Nephron (organoid): Measurements from ENCODE around the gene SRD5A1.

Experiments
- H3K27ac Mint-ChIP-seq, 3 experiments: 2 replicates each; pipeline ENCODE4 v1.8.0; 2020; ENCODE audit warnings: mixed read lengths in 3 of 3, mild to moderate bottlenecking in 2 of 3, moderate library complexity in 1 of 3
- H3K27me3 Mint-ChIP-seq: 2 replicates; pipeline ENCODE4 v1.8.0; 2021; ENCODE audit warnings: low read depth, mild to moderate bottlenecking, moderate library complexity, mixed read lengths
- H3K36me3 Mint-ChIP-seq: 2 replicates; pipeline ENCODE4 v1.8.0; 2020; ENCODE audit warnings: low read depth, mixed read lengths
- H3K4me1 Mint-ChIP-seq: 2 replicates; pipeline ENCODE4 v1.8.0; 2020; ENCODE audit warnings: mixed read lengths
- H3K4me3 Mint-ChIP-seq, 3 experiments: 2 replicates each; pipeline ENCODE4 v1.8.0; 2020; ENCODE audit warnings: mild to moderate bottlenecking in 3 of 3, mixed read lengths in 3 of 3, moderate library complexity in 2 of 3
- H3K9me3 Mint-ChIP-seq: 2 replicates; pipeline ENCODE4 v1.8.0; 2020; ENCODE audit warnings: mixed read lengths
- CTCF ChIP-seq, 3 experiments: fragments of 200-600 bp; sonication (generic); IDR thresholded peaks; one replicate each; pipeline ENCODE4 v1.5.0; 2021; ENCODE audit warnings: antibody characterized with exemption in 3 of 3; ENCODE audit not compliant: unreplicated experiment in 3 of 3

SRD5A1 gene

GRCh38 chr5:6634788-6635430, 1.7 kb downstream of the SRD5A1 start:
- Mint-ChIP-seq H3K27ac (peak overlapping the region in 1 of 3 experiments; percentile 76), H3K27me3 (no peaks in the 10 kb centered on the region), H3K9me3 (no peaks in the 10 kb centered on the region), H3K4me3 (peak overlapping the region; percentile 88 to 98 (median 97)), H3K4me1 (peaks cover 12% of the 10 kb centered on the region), H3K36me3 (peaks cover 16% of the 10 kb centered on the region)
- TF ChIP-seq CTCF (IDR thresholded peaks at IDR 0.05; ENCODE audit: unreplicated experiment in 3 of 3), result no peak

GRCh38 chr5:6636293-6636692, 3.1 kb downstream of the SRD5A1 start:
- H3K36me3 Mint-ChIP-seq, result peaks cover 2% of the 10 kb centered on the region
- H3K4me3 Mint-ChIP-seq, result no peak overlapping the region
- H3K9me3 Mint-ChIP-seq, result no peaks in the 10 kb centered on the region
- H3K27ac Mint-ChIP-seq, result no peak overlapping the region
- no peaks in the 10 kb centered on the region for H3K27me3 Mint-ChIP-seq
- no peak for TF ChIP-seq CTCF (IDR thresholded peaks at IDR 0.05; ENCODE audit: unreplicated experiment in 3 of 3)
- H3K4me1 Mint-ChIP-seq, result peaks cover 9% of the 10 kb centered on the region

DNA sequence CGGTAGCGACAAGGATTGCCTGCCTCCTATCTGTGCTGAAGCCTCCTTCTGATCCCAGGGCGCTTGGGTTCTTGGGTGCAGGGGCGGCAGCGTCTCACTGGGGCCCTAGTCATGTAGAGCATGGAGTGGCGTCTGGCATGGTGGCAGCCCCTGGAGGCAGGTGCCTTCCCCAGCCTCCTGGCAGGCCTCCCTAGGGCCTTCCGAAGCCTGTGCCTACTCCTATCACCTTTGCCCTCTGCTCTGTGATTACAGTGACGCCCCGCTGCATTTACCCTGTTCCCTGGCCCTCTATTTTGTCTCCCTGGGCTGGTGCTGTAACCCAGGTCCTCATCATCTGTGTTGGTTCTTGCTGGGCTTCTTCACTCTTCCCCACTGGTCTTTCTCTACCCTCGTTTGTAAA, 3.8 kb downstream of the SRD5A1 start:
- Mint-ChIP-seq H3K4me3 (peak overlapping the region; percentile 50 to 62 (median 56)), H3K27ac (peak overlapping the region in 1 of 3 experiments; percentile 67), H3K36me3 (no peaks in the 10 kb centered on the region), H3K9me3 (no peaks in the 10 kb centered on the region), H3K27me3 (no peaks in the 10 kb centered on the region), H3K4me1 (peaks cover 6% of the 10 kb centered on the region)
- no peak for TF ChIP-seq CTCF (IDR thresholded peaks at IDR 0.05; ENCODE audit: unreplicated experiment in 3 of 3)

DNA sequence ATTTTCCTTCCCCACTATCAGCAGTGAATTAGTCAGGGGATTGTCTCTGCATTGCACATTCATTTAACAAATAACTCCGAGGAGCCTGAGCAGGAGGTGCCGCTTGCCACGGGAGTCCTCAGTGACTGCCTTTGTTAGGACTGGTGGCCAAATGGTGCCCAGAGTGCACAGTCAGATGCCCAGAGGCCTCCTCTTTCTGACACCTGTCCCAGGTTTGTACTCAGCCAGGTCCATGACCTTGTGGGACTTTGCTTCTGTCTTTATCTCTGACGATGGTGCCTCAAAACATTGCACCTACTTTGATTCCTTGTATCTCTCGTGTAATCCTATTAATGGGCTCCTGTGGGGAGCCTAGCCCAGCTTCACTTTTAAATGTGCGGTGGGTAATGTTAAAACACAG, 4.3 kb downstream of the SRD5A1 start:
- H3K27me3 Mint-ChIP-seq, result no peaks in the 10 kb centered on the region
- H3K9me3 Mint-ChIP-seq, result no peaks in the 10 kb centered on the region

DNA sequence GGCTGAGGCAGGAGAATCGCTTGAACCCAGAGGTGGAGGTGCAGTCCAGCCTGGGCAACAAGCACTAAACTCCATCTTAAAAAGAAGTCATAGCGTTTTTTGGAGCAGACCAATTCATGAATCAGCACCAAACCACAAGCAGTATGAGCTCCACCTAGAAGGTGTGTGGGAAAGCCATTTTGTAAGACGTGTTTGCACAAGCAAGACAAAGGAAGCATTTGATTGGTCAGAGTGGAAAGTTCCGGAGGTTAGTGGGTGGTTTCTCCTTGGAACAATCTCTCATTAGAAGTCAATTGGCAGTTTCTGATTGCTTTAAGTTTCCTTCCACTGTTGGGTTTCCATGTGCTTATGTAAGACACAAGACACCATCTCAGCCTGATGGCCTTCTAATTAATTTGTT, 5.0 kb downstream of the SRD5A1 start:
- TF ChIP-seq CTCF (IDR thresholded peaks at IDR 0.05; ENCODE audit: unreplicated experiment in 3 of 3), result no peak
- Mint-ChIP-seq H3K4me1 (no peaks in the 10 kb centered on the region), H3K27me3 (no peaks in the 10 kb centered on the region)

More for the DNA sequence above, 4.3 kb downstream of the SRD5A1 start:
- no peaks in the 10 kb centered on the region for H3K36me3 Mint-ChIP-seq
- no peak for TF ChIP-seq CTCF (IDR thresholded peaks at IDR 0.05; ENCODE audit: unreplicated experiment in 3 of 3)
- peak overlapping the region in 1 of 3 experiments; percentile 67 for H3K27ac Mint-ChIP-seq
- H3K4me3 Mint-ChIP-seq, result peak overlapping the region; percentile 50 to 62 (median 56)
- no peaks in the 10 kb centered on the region for H3K4me1 Mint-ChIP-seq

GRCh38 chr5:6642655-6643054, 9.4 kb downstream of the SRD5A1 start:
- no peak overlapping the region for H3K27ac Mint-ChIP-seq
- no peaks in the 10 kb centered on the region for H3K4me1 Mint-ChIP-seq
- H3K4me3 Mint-ChIP-seq, result no peak overlapping the region
- no peak for TF ChIP-seq CTCF (IDR thresholded peaks at IDR 0.05; ENCODE audit: unreplicated experiment in 3 of 3)
- H3K9me3 Mint-ChIP-seq, result peaks cover 9% of the 10 kb centered on the region
- no peaks in the 10 kb centered on the region for H3K27me3 Mint-ChIP-seq
- H3K36me3 Mint-ChIP-seq, result peaks cover 14% of the 10 kb centered on the region

More for the DNA sequence above, 5.0 kb downstream of the SRD5A1 start:
- H3K9me3 Mint-ChIP-seq, result no peaks in the 10 kb centered on the region
- H3K27ac Mint-ChIP-seq, result no peak overlapping the region
- no peaks in the 10 kb centered on the region for H3K36me3 Mint-ChIP-seq
- no peak overlapping the region for H3K4me3 Mint-ChIP-seq
